AG10803 (cell line): Measurements from ENCODE around the gene CYFIP1.
A peak's percentile ranks its signal among the peaks of the same experiment; 100 is the strongest.

Source experiments
- DNase-seq: peaks from one replicate; pipeline ENCODE4 v3.0.0; 2010; ENCODE audit warnings: low read depth
- H3K4me3 ChIP-seq: 2 replicates; pipeline ENCODE4 v1.5.1; 2011; ENCODE audit warnings: mild to moderate bottlenecking, low read length, control low read depth
- TF ChIP-seq, protein P1 (sequence below): conservative IDR thresholded peaks from 2 replicates; pipeline ENCODE4 v1.5.1; 2011; ENCODE audit warnings: mild to moderate bottlenecking, low read length, control low read depth, inconsistent platforms

Gene CYFIP1

GRCh38 chr15:22954326-22954725 is 25.8 kb downstream of the CYFIP1 start:
- no peak for DNase-seq
- TF ChIP-seq, protein P1, sequence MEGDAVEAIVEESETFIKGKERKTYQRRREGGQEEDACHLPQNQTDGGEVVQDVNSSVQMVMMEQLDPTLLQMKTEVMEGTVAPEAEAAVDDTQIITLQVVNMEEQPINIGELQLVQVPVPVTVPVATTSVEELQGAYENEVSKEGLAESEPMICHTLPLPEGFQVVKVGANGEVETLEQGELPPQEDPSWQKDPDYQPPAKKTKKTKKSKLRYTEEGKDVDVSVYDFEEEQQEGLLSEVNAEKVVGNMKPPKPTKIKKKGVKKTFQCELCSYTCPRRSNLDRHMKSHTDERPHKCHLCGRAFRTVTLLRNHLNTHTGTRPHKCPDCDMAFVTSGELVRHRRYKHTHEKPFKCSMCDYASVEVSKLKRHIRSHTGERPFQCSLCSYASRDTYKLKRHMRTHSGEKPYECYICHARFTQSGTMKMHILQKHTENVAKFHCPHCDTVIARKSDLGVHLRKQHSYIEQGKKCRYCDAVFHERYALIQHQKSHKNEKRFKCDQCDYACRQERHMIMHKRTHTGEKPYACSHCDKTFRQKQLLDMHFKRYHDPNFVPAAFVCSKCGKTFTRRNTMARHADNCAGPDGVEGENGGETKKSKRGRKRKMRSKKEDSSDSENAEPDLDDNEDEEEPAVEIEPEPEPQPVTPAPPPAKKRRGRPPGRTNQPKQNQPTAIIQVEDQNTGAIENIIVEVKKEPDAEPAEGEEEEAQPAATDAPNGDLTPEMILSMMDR: no peak
- H3K4me3 ChIP-seq: no peak overlapping the region

GRCh38 chr15:22952796-22953579 is 27.2 kb downstream of the CYFIP1 start:
- TF ChIP-seq, protein P1: no peak
- peak; percentile 70 for DNase-seq
- H3K4me3 ChIP-seq: no peak overlapping the region

GRCh38 chr15:22951381-22952280 is 28.5 kb downstream of the CYFIP1 start:
- no peak for DNase-seq
- no peak overlapping the region for H3K4me3 ChIP-seq
- TF ChIP-seq, protein P1: no peak

DNA sequence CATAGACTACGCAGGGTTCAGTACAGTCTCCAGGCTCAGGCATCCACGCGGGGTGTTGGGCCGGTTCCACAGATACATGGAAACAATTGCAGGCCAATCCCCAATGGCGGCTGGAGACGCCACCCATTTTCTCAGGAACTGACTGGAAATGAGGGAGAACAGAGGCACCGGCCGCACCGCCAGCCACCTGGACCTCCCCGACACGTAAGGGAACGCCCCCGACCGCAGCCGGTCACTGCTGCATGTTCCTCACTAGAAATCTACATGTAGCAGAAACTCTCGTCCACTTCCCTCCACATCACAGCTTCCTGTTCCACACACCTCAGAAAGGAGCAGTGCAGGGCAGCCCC is 29.2 kb downstream of the CYFIP1 start:
- TF ChIP-seq, protein P1: no peak
- no peak overlapping the region for H3K4me3 ChIP-seq
- no peak for DNase-seq

GRCh38 chr15:22950256-22950990 is 29.7 kb downstream of the CYFIP1 start:
- DNase-seq: no peak
- H3K4me3 ChIP-seq: no peak overlapping the region
- TF ChIP-seq, protein P1: no peak

DNA sequence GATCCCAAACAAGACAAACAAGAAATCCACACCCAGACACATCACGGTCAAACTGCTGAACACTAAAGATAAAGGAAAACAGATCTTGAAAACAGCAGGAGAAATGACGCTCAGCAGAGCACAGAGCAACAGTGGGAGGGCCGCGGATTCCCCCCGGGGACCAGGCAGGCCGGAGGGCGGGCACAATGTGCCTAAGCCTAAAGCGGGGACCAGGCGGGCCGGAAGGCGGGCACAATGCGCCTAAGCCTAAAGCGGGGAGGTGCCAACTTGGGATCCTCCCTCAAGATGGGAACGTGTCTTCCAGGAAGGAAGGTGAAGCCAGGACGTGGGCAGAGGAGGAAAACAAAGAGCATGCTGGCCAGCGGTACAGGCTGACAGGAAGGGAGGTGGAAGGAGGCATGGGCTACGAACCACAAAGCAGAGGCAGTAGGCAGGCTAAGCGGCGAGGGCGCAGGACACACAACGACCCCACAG is 31.1 kb downstream of the CYFIP1 start:
- peak; percentile 65 for DNase-seq
- TF ChIP-seq, protein P1: no peak
- H3K4me3 ChIP-seq: peak overlapping the region; percentile 31
